ENCODE data around the gene PGPEP1. TPM values are rescaled to one million over a fixed set of nuclear protein-coding genes. Genes with fewer than 3 reads are reported as not detected.
A peak's percentile ranks its signal among the peaks of the same experiment; 100 is the strongest.
"Not testable (repeated sequence)": the region's sequence is repeated elsewhere in the genome, so short reads cannot be mapped to it uniquely, and the experiment has no call there.

The PGPEP1 gene
- total RNA-seq, 4 donors from 2014 or later: 23.5 to 44.0 (median 27.9) TPM

DNA sequence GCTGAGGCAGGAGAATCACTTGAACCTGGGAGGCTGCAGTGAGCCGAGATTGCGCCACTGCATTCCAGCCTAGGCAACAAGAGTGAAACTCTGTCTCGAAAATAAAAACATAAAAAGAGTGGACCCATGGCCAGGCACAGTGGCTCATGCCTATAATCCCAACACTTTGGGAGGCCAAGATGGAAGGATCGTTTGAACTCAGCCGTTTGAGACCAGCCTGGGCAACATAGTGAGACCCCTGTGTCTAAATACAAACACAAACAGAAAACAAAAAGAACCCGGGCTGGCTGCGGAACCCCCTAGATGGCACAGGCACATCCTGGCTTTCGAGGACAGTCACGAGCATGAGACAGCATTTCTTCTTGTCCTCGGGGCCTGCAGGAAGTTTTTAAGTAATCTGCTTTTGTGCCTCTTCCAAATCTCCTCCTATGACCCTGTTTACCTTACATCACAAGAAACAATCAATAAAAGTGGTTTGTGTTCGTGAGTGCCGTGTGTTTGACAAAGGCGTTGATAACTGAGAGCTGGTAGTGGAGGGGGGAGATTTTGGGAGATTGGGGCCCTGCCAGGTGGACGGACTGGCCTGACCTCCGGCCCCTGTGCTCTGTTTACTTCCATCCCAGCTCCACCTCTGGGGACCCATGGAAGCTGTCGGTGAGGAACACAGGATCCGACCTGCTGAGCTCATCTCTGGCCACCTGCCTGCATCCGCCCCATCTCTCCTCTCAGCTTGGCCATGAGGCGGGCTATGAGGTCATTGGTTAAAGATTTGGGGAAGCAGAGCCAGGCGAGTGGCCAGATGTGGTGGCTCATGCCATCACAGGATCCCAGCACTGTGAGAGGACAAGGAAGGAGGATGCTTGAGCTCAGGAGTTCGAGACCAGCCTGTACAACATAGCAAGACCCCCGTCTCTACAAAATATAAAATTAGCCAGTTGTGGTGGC lies 39.7 kb downstream of the PGPEP1 start:
- Histone ChIP-seq H3K9me3 (no peaks in the 10 kb centered on the region), H3K4me3 (replicated peaks in 1 of 3) (no peak overlapping the region), H3K4me1 (peaks cover 0 to 29% of the 10 kb centered on the region in 2 donors), H3K27ac (peak overlapping the region in 2 of 3 donors; percentile 45 to 57), H3K27me3 (no peaks in the 10 kb centered on the region), H3K36me3 (no peaks in the 10 kb centered on the region)
- TF ChIP-seq, protein P1, sequence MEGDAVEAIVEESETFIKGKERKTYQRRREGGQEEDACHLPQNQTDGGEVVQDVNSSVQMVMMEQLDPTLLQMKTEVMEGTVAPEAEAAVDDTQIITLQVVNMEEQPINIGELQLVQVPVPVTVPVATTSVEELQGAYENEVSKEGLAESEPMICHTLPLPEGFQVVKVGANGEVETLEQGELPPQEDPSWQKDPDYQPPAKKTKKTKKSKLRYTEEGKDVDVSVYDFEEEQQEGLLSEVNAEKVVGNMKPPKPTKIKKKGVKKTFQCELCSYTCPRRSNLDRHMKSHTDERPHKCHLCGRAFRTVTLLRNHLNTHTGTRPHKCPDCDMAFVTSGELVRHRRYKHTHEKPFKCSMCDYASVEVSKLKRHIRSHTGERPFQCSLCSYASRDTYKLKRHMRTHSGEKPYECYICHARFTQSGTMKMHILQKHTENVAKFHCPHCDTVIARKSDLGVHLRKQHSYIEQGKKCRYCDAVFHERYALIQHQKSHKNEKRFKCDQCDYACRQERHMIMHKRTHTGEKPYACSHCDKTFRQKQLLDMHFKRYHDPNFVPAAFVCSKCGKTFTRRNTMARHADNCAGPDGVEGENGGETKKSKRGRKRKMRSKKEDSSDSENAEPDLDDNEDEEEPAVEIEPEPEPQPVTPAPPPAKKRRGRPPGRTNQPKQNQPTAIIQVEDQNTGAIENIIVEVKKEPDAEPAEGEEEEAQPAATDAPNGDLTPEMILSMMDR (IDR thresholded peaks at IDR 0.05): no peak
- TF ChIP-seq POLR2A (IDR thresholded peaks at IDR 0.05): no peak
- 61 to 70% methylated on average over 22 of the region's 22 CpGs for WGBS, 2 donors
- intact Hi-C loops (cut with DNase I): no loop called here
- DNase-seq: peak; percentile 55 to 59

DNA sequence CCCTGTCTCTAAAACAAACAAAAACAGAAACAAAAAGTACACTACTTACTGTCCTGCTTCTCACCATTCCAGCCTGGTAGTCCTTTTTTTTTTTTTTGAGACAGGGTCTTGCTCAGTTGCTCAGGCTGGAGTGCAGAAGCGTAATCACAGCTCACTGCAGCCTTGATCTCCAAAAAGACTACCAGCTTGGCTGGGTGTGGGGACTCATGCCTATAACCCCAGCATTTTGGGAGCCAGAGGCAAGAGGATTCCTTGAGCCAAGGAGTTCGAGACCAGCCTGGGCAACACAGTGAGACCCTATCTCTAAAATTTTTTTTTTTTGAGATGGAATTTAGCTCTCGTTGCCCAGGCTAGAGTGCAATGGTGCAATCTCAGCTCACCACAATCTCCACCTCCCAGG lies 40.4 kb downstream of the PGPEP1 start:
- 75 to 80% methylated on average over 3 of the region's 3 CpGs for WGBS, 2 donors
- intact Hi-C loops (cut with DNase I): no loop called here
- no peak for TF ChIP-seq POLR2A (IDR thresholded peaks at IDR 0.05)
- TF ChIP-seq, protein P1 (IDR thresholded peaks at IDR 0.05): no peak
- Histone ChIP-seq H3K4me3 (replicated peaks in 1 of 3) (no peak overlapping the region), H3K27ac (peak overlapping the region in 1 of 3 donors; percentile 57), H3K36me3 (no peaks in the 10 kb centered on the region), H3K9me3 (no peaks in the 10 kb centered on the region), H3K4me1 (peaks cover under 1 to 27% of the 10 kb centered on the region in 2 donors), H3K27me3 (no peaks in the 10 kb centered on the region)
- no peak for DNase-seq

DNA sequence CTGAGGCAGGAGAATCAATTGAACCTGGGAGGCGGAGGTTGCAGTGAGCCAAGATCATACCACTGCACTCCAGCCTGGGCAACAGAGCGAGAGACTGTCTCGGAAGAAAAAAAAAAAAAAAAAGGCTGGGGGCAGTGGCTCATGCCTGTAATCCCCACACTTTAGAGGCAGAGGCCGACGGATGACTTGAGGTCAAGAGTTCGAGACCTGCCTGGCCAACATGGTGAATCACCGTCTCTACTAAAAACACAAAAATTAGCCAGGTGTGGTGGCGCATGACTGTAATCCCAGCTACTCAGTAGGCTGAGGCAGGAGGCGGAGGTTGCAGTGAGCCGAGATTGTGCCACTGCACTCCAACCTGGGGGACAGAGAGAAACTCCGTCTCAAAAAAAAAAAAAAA lies 43.2 kb downstream of the PGPEP1 start:
- H3K4me3 ChIP-seq (replicated peaks in 1 of 3); intact Hi-C loops (cut with DNase I): not testable (repeated sequence)
- 72 to 73% methylated on average over 11 of the region's 11 CpGs for WGBS, 2 donors

DNA sequence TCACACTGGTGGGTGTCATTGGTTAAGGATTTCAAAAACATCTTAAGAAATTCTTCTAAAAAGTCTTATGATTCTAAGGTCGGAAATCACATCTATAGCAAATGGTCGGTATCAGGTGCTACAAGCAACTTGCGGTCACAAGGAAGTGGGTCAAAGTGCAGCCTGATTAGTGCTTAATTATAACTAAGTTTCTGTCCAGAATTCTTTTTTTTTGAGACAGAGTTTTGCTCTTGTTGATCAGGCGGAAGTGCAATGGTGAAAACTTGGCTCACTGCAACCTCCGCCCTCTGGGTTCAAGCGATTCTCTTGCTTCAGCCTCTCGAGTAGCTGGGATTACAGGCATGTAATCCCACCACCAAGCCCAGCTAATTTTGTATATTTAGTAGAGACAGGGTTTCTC lies 44.4 kb downstream of the PGPEP1 start:
- H3K27me3 ChIP-seq: no peaks in the 10 kb centered on the region
- no peaks in the 10 kb centered on the region for H3K9me3 ChIP-seq
- DNase-seq: no peak
- H3K27ac ChIP-seq: no peak overlapping the region
- no peaks in the 10 kb centered on the region for H3K36me3 ChIP-seq
- peaks cover 7 to 32% of the 10 kb centered on the region in 2 donors for H3K4me1 ChIP-seq
- TF ChIP-seq, protein P1 (IDR thresholded peaks at IDR 0.05): no peak
- TF ChIP-seq POLR2A (IDR thresholded peaks at IDR 0.05): no peak
- no peak overlapping the region for H3K4me3 ChIP-seq (replicated peaks in 1 of 3)
- WGBS, 2 donors: 85 to 89% methylated on average over 7 of the region's 7 CpGs
- intact Hi-C loops (cut with DNase I): no loop called here

More for the DNA sequence above, 43.2 kb downstream of the PGPEP1 start:
- H3K27ac ChIP-seq, DNase-seq, H3K9me3 ChIP-seq, H3K27me3 ChIP-seq, H3K36me3 ChIP-seq: not testable (repeated sequence)
- peaks cover 7 to 31% of the 10 kb centered on the region in 2 donors for H3K4me1 ChIP-seq

DNA sequence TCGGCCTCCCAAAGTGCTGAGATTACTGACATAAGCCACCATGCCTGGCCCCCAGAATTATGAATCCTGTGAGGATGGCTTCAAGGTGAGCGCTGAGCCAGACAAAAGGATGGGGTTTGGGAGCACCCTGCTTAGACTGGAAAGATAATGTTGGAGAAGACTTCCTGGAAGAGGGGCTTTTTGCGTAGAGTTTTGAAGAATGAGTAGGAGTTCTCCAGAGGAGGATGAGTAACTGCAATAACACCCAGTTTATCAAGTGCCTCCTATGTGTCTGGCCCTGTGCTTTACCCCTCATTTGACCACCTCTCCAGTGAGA lies 44.9 kb downstream of the PGPEP1 start:
- intact Hi-C loops (cut with DNase I): no loop called here
- no peaks in the 10 kb centered on the region for H3K27me3 ChIP-seq
- 91 to 100% methylated on average over 3 of the region's 3 CpGs for WGBS, 2 donors
- TF ChIP-seq, protein P1 (IDR thresholded peaks at IDR 0.05): no peak
- TF ChIP-seq POLR2A (IDR thresholded peaks at IDR 0.05): no peak
- no peak for DNase-seq
- H3K4me3 ChIP-seq (replicated peaks in 1 of 3): no peak overlapping the region
- peaks cover 7 to 27% of the 10 kb centered on the region in 2 donors for H3K4me1 ChIP-seq
- no peaks in the 10 kb centered on the region for H3K36me3 ChIP-seq
- H3K9me3 ChIP-seq: no peaks in the 10 kb centered on the region
- no peak overlapping the region for H3K27ac ChIP-seq
